Activated T-cell treated with anti-CD3 and anti-CD28 coated beads, Interleukin-2, amount 50 U/mL, for 4 hours (primary cell): Measurements from ENCODE around the gene MED23. TPM values are rescaled to one million over a fixed set of nuclear protein-coding genes. Genes with fewer than 3 reads are reported as not detected.
"Not testable (repeated sequence)": the region's sequence is repeated elsewhere in the genome, so short reads cannot be mapped to it uniquely, and the experiment has no call there.

Source experiments
- ATAC-seq, 2 donors: fragments of 200-7000 bp; cut with Tn5 transposase; one replicate each; pipeline ENCODE4 v1.10.0; 2021
- DNase-seq: peaks from one replicate; pipeline ENCODE4 v3.0.0-alpha.2; 2020
- H3K27me3 Mint-ChIP-seq: one replicate; pipeline ENCODE4 v1.8.0; 2021; ENCODE audit warnings: low read depth, mixed read lengths
- H3K36me3 Mint-ChIP-seq: one replicate; pipeline ENCODE4 v1.8.0; 2022; ENCODE audit warnings: mixed read lengths; ENCODE audit not compliant: insufficient read depth
- H3K4me1 Mint-ChIP-seq: one replicate; pipeline ENCODE4 v1.8.0; 2021; ENCODE audit warnings: low read depth, mixed read lengths
- H3K4me3 Mint-ChIP-seq: one replicate; pipeline ENCODE4 v1.8.0; 2021; ENCODE audit warnings: mild to moderate bottlenecking, moderate library complexity, mixed read lengths
- H3K9me3 Mint-ChIP-seq: one replicate; pipeline ENCODE4 v1.8.0; 2021; ENCODE audit warnings: mixed read lengths
- total RNA-seq, 3 donors: library from RNA; stranded (reverse); gene quantifications; one replicate each; pipeline ENCODE4 v1.2.1, GENCODE V29; 2021

Gene MED23
- total RNA-seq, 3 donors from 2014 or later = 26.0 to 32.1 (median 29.0) TPM

DNA sequence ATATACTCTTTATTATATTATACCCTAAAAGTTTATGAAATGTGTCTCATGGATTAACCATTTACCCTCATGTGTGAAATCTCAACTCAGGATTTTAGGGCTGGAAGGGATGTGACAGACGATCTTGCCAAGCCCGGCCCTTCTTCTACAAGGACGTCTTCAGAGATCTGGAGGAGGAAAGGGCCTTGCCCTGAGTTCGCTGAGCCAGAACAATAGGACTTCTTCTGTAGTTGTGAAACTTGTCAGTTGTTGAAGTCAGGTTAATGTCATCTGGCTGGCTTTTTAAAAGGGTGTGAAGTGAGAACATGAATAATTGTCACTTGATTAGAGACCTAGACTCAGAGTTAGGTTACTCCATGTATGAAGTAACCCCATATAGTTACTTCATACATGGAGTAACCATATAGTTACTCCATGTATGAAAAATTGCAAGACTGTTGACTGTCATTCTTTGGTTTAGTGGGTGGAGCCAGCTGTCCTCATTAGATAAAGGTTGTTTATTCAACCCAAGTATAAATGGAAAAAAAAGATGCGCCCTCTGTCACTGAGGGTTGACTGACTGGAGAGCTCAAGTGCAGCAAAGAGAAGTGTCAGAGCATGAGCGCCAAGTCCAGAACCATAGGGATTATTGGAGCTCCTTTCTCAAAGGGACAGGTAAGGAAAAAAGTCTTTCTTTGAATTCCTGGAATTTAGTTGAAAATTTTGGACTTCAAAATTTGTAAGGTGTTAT lies 55.2 kb downstream of the MED23 start, which contains the start of gene ARG1:
Gene ARG1 (plus strand): TSS at position 541 of the 730 bp plus-strand sequence. CDS start 57 bp downstream, at position 598.
- DNase-seq (no peak), ATAC-seq (no peak)
- no peaks in the 10 kb centered on the region for H3K27me3 Mint-ChIP-seq
- H3K4me3 Mint-ChIP-seq = no peak within 1 kb of the TSS
- H3K4me1 Mint-ChIP-seq = no peaks in the 10 kb centered on the region
- no peaks in the 10 kb centered on the region for H3K9me3 Mint-ChIP-seq
- H3K36me3 Mint-ChIP-seq = peaks cover 32% of the 10 kb centered on the region

DNA sequence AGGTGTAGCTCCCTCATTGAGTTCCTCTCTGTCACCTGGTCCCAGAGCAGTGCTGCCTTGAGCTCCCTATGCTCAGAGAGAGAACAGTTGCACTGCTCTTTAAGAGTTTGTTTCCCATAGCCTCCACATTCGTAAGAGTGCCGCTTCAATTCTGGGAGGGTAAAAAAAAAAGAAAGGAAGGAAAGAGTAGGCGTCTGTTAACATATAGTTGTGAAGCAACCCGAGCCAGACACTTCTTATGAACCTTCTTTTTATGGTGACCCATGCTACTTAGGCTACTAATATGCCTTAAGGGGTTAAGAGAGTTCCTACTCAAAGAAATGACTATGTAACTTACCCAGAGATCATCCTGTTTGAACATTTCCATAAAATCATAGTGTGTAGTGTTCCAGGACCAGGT lies 59.3 kb downstream of the MED23 start:
- no peaks in the 10 kb centered on the region for H3K27me3 Mint-ChIP-seq
- peaks cover 22% of the 10 kb centered on the region for H3K36me3 Mint-ChIP-seq
- DNase-seq (no peak), ATAC-seq (no peak)
- H3K4me1 Mint-ChIP-seq = no peaks in the 10 kb centered on the region
- no peak overlapping the region for H3K4me3 Mint-ChIP-seq
- H3K9me3 Mint-ChIP-seq = no peaks in the 10 kb centered on the region

DNA sequence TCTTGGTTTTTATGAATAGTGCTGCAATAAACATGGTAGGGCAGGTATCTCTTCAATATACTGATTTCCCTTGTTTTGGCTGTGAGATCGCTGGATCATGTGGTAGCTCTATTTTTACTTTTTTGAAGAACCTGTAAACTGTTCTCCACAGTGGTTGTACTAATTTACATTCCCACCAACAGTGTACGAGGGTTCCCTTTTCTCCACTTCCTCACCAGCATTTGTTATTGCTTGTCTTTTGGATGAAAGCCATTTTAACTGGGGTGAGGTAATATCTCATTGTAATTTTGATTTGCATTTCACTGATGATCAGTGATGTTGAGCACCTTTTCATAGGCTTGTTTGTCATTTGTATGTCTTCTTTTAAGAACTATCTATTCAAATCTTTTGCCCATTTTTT lies 63.0 kb downstream of the MED23 start:
- ATAC-seq = no peak
- peaks cover 5% of the 10 kb centered on the region for H3K36me3 Mint-ChIP-seq
- no peak for DNase-seq
- H3K4me3 Mint-ChIP-seq = no peak overlapping the region
- H3K9me3 Mint-ChIP-seq = no peaks in the 10 kb centered on the region
- no peaks in the 10 kb centered on the region for H3K4me1 Mint-ChIP-seq
- no peaks in the 10 kb centered on the region for H3K27me3 Mint-ChIP-seq

DNA sequence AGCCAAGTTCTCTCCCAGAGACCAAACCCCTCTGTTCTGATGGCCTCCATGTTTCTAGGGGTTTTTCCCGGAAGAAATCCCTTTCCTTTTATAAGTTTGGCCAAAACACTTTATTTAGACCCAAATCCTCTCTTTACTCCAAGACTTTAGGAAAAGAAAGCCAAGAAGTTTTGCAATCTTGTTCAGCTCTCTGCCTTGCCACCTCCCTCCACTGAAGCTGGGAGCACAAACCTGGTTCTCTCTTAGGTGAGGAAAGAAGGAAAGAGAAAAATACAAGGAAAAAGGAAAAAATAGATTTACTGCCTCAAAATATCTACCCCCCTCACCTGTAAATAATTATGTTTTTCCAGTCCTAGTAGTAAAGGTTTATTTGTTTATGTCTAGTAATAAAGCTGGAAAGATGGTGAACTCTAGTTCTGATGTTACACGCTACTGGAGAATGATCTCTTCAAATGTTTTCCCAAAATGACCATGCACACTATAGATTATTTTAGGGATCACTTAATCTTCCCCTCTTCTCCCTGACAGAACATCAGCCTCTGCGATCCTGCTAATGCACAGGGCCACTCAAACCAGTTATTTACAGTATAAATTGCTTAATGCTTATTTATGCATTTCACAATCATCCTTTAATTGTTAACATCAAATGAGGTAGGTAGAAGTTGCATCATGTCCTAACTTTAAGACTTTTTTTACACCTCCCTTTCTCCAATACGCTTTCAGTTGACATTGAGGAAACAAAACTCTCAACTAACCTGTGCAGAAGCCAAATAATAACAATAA lies 65.9 kb downstream of the MED23 start:
- no peak for ATAC-seq
- Mint-ChIP-seq H3K4me1 (no peaks in the 10 kb centered on the region), H3K4me3 (no peak overlapping the region), H3K27me3 (no peaks in the 10 kb centered on the region), H3K36me3 (peaks cover 3% of the 10 kb centered on the region), H3K9me3 (no peaks in the 10 kb centered on the region)
- no peak for DNase-seq

DNA sequence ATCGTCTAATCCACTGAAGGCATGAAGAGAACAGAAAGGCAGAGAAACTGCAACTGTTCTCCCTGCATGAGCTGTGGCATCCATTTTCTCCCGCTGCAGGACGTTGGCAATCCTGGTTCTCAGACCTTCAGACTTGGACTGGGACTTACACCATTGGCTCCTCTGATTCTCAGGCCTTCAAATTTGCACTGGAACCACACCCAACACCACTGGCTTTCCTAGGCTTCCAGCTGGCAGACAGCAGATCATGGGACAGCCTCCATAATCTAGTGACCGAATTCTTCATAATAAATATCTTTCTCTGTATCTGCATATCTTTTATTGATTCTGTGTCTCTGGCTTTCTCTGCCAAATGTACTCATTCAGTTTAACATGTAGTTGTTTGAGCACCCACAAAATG lies 69.1 kb downstream of the MED23 start:
- Mint-ChIP-seq H3K4me3 (no peak overlapping the region), H3K9me3 (no peaks in the 10 kb centered on the region)

DNA sequence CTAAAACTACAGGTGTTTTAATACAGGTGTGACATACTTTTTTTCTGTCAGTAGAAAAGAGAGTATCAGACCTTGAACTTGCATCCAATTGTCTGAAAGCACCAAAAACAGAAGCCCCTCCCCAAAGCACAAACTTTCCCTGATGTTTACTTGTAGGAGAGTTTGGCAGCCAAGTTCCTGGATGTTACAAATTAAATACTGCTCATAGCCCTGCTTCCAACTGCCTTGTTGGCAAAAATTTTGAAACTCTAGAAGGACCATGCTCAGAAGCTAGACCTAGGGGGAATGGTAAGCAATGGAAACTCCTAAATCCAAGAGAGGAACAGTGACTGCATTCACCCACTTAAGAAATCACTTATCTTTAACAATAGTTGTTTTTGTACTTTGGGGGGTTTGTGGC lies 72.0 kb downstream of the MED23 start:
- no peak for DNase-seq
- Mint-ChIP-seq H3K4me1 (no peaks in the 10 kb centered on the region), H3K4me3 (no peak overlapping the region), H3K9me3 (no peaks in the 10 kb centered on the region), H3K27me3 (peaks cover 4% of the 10 kb centered on the region), H3K36me3 (no peaks in the 10 kb centered on the region)
- ATAC-seq = no peak

More for the DNA sequence above, 69.1 kb downstream of the MED23 start:
- ATAC-seq = no peak
- Mint-ChIP-seq H3K27me3 (peaks cover 3% of the 10 kb centered on the region), H3K36me3 (no peaks in the 10 kb centered on the region), H3K4me1 (no peaks in the 10 kb centered on the region)
- no peak for DNase-seq

DNA sequence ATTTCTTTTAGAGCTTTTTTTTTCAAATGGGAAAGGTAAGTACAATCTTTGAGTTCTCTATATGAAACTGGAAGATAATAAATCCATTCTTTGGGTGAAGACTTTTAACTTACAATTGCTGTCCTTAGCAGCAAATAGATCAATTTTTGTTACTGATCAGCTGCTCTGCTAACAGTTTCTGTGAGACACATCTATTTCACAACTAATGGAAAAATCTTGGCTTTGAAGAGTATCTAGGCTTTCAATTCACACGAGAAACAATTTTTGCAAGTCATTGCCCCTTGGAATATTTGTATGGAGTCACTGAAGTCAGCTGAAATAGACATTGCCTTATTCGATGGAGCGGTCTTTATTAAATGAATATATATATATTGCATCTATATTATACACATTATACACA lies 75.5 kb downstream of the MED23 start:
- H3K36me3 Mint-ChIP-seq = no peaks in the 10 kb centered on the region
- H3K27me3 Mint-ChIP-seq = peaks cover 4% of the 10 kb centered on the region
- no peaks in the 10 kb centered on the region for H3K4me1 Mint-ChIP-seq
- DNase-seq = no peak
- ATAC-seq = no peak
- no peaks in the 10 kb centered on the region for H3K9me3 Mint-ChIP-seq
- H3K4me3 Mint-ChIP-seq = no peak overlapping the region

DNA sequence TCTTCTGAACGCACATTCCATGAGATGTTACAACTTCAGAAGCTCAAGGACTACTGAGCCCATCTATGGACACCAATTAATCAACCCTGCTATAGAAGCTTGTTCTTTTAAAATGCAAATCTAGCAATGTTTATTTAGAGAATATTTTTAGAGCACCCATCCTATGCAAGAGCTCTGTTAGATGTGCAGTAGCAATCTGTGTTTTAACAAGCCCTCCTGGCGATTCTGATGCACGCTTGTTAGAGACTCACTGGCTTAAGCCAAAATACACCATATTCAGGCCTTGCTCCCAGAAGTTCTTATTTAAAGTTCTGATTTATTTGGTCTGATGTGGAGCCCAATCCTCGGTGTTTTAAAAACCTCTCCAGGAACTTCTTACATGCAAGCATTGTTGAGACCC lies 76.1 kb downstream of the MED23 start:
- Mint-ChIP-seq H3K27me3 (peaks cover 4% of the 10 kb centered on the region), H3K9me3 (no peaks in the 10 kb centered on the region), H3K4me1 (no peaks in the 10 kb centered on the region), H3K36me3 (no peaks in the 10 kb centered on the region), H3K4me3 (no peak overlapping the region)
- ATAC-seq (no peak), DNase-seq (no peak)

DNA sequence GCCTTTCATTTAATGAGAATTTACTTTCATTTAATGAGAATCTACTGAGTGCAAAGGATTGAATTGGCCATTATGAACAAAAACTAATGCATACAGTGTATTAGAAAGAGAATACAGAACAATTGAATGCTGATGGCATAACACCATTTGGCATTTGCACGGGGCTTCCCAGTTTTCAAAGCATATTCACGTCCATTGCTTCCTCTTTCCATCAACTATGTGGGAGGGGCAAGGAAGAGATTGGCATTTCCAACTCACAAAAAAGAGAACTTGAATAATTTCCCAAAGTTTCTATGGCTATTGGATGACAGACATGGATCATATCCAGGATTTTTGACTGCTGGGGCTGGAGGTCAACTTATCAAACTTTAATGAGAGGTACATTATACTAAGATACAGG lies 78.2 kb downstream of the MED23 start:
- Mint-ChIP-seq H3K4me3 (no peak overlapping the region), H3K27me3 (peaks cover 4% of the 10 kb centered on the region)
- ATAC-seq = no peak

DNA sequence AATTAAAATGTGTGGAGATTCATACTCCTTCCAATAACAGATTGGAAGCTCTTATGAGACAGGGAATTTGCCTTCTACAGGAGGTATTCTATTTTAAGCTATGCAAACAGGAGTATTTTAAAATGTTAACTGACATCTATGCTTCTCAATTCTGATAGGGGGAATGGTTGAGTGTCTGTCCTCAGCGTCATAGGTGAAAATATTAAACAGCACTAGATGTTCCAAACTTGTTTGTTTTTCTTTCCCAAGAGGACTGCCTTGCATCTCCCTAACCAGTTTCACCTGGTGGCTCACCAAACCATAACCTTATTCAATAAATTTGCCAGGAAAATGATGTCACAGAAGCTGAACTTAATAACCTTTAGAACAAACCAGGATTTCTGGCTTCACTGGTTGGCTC lies 79.6 kb downstream of the MED23 start:
- H3K9me3 Mint-ChIP-seq = no peaks in the 10 kb centered on the region
- ATAC-seq = no peak
- no peaks in the 10 kb centered on the region for H3K27me3 Mint-ChIP-seq
- no peak for DNase-seq
- no peaks in the 10 kb centered on the region for H3K36me3 Mint-ChIP-seq
- no peaks in the 10 kb centered on the region for H3K4me1 Mint-ChIP-seq
- H3K4me3 Mint-ChIP-seq = no peak overlapping the region

More for the DNA sequence above, 78.2 kb downstream of the MED23 start:
- no peak for DNase-seq
- H3K36me3 Mint-ChIP-seq = no peaks in the 10 kb centered on the region
- H3K9me3 Mint-ChIP-seq = no peaks in the 10 kb centered on the region
- no peaks in the 10 kb centered on the region for H3K4me1 Mint-ChIP-seq

DNA sequence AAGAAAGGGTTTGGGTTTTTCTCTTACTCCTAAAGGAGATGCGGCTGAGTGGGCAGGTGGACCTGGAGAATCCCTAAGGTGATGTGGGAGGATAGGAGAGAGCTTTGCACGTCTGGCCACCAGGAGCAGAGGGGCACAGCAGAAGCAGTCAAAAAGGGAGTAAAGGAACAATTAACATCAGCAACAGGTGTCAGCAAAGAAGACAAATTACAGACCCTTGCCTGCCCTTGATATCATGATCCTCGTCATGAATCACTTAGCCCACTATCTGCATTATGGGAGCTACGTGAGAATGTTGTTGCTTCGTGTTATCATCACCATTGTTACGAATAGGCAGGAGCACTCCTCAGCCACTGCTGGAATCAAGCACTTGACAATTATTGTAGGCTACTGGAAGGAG lies 80.6 kb downstream of the MED23 start:
- H3K4me3 Mint-ChIP-seq = no peak overlapping the region
- no peak for ATAC-seq
- no peak for DNase-seq
- no peaks in the 10 kb centered on the region for H3K36me3 Mint-ChIP-seq
- H3K4me1 Mint-ChIP-seq = no peaks in the 10 kb centered on the region
- H3K27me3 Mint-ChIP-seq = no peaks in the 10 kb centered on the region
- H3K9me3 Mint-ChIP-seq = no peaks in the 10 kb centered on the region

DNA sequence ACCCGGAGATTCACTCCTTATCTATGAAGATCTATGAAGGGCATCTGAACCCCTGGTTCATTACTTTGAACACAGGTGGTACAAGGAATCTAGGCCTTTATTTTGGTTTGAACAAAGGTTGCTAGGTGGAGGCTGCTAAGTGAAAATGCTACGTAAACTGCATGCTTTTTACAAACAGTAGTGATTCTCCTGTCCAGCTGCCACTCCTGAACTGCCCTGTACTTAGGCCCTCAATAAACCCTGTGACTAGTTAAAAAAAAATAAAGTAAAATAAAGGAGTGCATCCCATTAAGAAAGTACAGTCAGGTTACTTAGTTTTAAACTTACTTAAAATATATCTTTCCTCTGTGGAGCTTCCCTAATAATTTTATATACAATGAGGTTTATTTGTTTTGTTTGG lies 82.7 kb downstream of the MED23 start:
- Mint-ChIP-seq H3K4me3 (no peak overlapping the region), H3K27me3 (no peaks in the 10 kb centered on the region), H3K36me3 (no peaks in the 10 kb centered on the region), H3K9me3 (no peaks in the 10 kb centered on the region), H3K4me1 (no peaks in the 10 kb centered on the region)
- no peak for DNase-seq
- no peak for ATAC-seq

DNA sequence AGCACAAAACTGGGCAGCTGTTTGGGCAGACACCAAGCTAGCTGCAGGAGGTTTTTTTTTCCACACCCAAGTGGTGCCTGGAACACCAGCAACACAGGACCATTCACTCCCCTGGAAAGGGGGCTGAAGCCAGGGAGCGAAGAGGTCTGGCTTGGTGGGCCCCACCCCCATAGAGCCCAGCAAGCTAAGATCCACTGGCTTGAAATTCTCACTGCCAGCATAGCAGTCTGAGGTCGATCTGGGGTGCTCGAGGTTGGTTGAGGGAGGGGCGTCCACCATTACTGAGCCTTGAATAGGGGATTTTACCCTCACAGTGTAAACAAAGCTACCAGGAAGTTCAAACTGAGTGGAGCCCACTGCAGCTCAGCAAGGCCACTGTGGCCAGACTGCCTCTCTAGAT lies 89.4 kb downstream of the MED23 start:
- H3K4me1 Mint-ChIP-seq, H3K27me3 Mint-ChIP-seq, DNase-seq, H3K36me3 Mint-ChIP-seq, H3K9me3 Mint-ChIP-seq, ATAC-seq, H3K4me3 Mint-ChIP-seq: not testable (repeated sequence)

DNA sequence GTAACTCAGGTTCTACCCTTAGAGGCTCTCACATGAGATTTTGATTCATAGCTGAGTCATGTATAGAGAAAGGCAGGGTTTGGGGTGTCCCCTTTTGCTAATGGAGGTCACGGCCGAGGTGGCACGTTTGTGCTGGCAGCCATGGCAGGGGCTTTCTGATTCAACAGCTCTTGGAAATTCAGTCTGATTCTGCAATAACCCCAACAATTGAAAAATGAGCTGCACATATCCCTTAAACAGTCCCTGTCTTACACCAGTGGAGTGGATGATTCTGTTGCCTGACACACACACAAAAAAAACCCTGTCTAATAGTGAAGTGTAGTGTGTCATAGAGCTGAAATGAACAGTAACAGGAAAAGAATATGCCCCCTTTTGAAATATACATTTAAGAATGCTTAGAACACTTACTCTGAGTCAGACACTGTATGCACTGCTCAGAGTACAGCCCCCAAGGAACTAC lies 95.4 kb downstream of the MED23 start:
- ATAC-seq (peak; percentile 90 to 93), DNase-seq (peak; percentile 36)
- Mint-ChIP-seq H3K4me3 (peak overlapping the region; percentile 23), H3K36me3 (no peaks in the 10 kb centered on the region), H3K9me3 (no peaks in the 10 kb centered on the region), H3K4me1 (peaks cover 53% of the 10 kb centered on the region), H3K27me3 (no peaks in the 10 kb centered on the region)

DNA sequence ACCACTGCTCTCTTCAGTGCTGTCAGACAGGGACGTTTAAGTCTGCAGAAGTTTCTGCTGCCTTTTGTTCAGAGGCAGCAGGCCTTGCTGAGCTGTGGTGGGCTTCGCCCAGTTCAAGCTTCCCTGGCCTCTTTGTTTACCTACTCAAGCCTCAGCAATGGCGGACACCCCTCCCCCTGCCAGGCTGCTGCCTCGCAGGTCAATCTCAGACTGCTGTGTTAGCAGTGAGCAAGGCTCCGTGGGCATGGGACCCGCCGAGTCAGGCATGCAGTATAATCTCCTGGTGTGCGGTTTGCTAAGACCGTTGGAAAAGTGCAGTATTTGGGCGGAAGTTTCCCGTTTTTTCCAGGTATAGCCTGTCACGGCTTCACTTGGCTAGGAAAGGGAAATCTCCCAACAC lies 96.4 kb downstream of the MED23 start:
- peaks cover 57% of the 10 kb centered on the region for H3K4me1 Mint-ChIP-seq
- not testable (repeated sequence) for H3K9me3 Mint-ChIP-seq, ATAC-seq, H3K4me3 Mint-ChIP-seq, H3K27me3 Mint-ChIP-seq, H3K36me3 Mint-ChIP-seq, DNase-seq
